ENCODE data around the gene ZBTB7C. TPM values are rescaled to one million over a fixed set of nuclear protein-coding genes. Genes with fewer than 3 reads are reported as not detected.
A peak's percentile ranks its signal among the peaks of the same experiment; 100 is the strongest.

The ZBTB7C gene
- total RNA-seq, 3 donors from 2014 or later (not counting 1 experiment from before 2014, with no cell fraction given), result 0.07 TPM; not detected in 2

- 15% methylated on average over 6 of the region's 7 CpGs for WGBS (ENCODE audit: insufficient coverage)
- H3K27me3 ChIP-seq (ENCODE audit: control insufficient read depth, insufficient read depth, low read length), result peaks cover 27% of the 10 kb centered on the region
- no peak overlapping the region for H3K27ac ChIP-seq (ENCODE audit: low read length)
- peak in 1 of 2 donors; percentile 52 for DNase-seq
- Mint-ChIP-seq H3K9me3 (no peaks in the 10 kb centered on the region), H3K4me3 (peak overlapping the region; percentile 25), H3K27me3 (ENCODE audit: low read depth in 2 of 2) (peaks cover 67 to 74% of the 10 kb centered on the region in 2 donors), H3K4me1 (peaks cover 0 to 8% of the 10 kb centered on the region in 2 donors), H3K36me3 (no peaks in the 10 kb centered on the region), H3K27ac (no peak overlapping the region)
- no peaks in the 10 kb centered on the region for H3K9me3 ChIP-seq (ENCODE audit: control insufficient read depth, insufficient read depth, low read length)
- peaks cover 14% of the 10 kb centered on the region for H3K4me1 ChIP-seq (ENCODE audit: control insufficient read depth, insufficient read depth, low read length)
- peak in 1 of 3 donors; percentile 36 for ATAC-seq
- H3K4me3 ChIP-seq (ENCODE audit: low read length), result no peak overlapping the region
- no peaks in the 10 kb centered on the region for H3K36me3 ChIP-seq (ENCODE audit: control insufficient read depth, insufficient read depth, low read length)
- peak; percentile 46 for TF ChIP-seq CTCF (IDR thresholded peaks at IDR 0.05)
- intact Hi-C loops (cut with micrococcal nuclease), result no loop called here
These were observed 3.3 kb upstream of the ZBTB7C start for GRCh38 chr18:48412339-48412929.

- peak overlapping the region; percentile 42 for H3K4me3 ChIP-seq (ENCODE audit: low read length)
- intact Hi-C loops (cut with micrococcal nuclease), result no loop called here
- no peak overlapping the region for H3K27ac ChIP-seq (ENCODE audit: low read length)
- ATAC-seq (peak; percentile 77 to 91 (median 89)), DNase-seq (peak; percentile 41 to 59)
- WGBS (ENCODE audit: insufficient coverage), result 3% methylated on average over 77 of the region's 77 CpGs
- H3K36me3 ChIP-seq (ENCODE audit: control insufficient read depth, insufficient read depth, low read length), result no peaks in the 10 kb centered on the region
- H3K27ac Mint-ChIP-seq, result no peak overlapping the region
- H3K4me1 ChIP-seq (ENCODE audit: control insufficient read depth, insufficient read depth, low read length), result peaks cover 14% of the 10 kb centered on the region
- peak overlapping the region; percentile 76 for H3K4me3 Mint-ChIP-seq
- no peak for TF ChIP-seq CTCF (IDR thresholded peaks at IDR 0.05)
- H3K27me3 Mint-ChIP-seq (ENCODE audit: low read depth in 2 of 2), result peaks cover 64 to 70% of the 10 kb centered on the region in 2 donors
- no peaks in the 10 kb centered on the region for H3K9me3 Mint-ChIP-seq
- H3K36me3 Mint-ChIP-seq, result no peaks in the 10 kb centered on the region
- H3K27me3 ChIP-seq (ENCODE audit: control insufficient read depth, insufficient read depth, low read length), result peaks cover 37% of the 10 kb centered on the region
- no peaks in the 10 kb centered on the region for H3K9me3 ChIP-seq (ENCODE audit: control insufficient read depth, insufficient read depth, low read length)
- peaks cover 0 to 8% of the 10 kb centered on the region in 2 donors for H3K4me1 Mint-ChIP-seq
These were observed 1.1 kb upstream of the ZBTB7C start for GRCh38 chr18:48410095-48410920.

- Mint-ChIP-seq H3K36me3 (no peaks in the 10 kb centered on the region), H3K9me3 (no peaks in the 10 kb centered on the region), H3K4me1 (peaks cover 0 to 8% of the 10 kb centered on the region in 2 donors), H3K27me3 (ENCODE audit: low read depth in 2 of 2) (peaks cover 66% of the 10 kb centered on the region in 2 donors), H3K27ac (no peak overlapping the region), H3K4me3 (peak overlapping the region; percentile 62)
- H3K4me1 ChIP-seq (ENCODE audit: control insufficient read depth, insufficient read depth, low read length), result peaks cover 14% of the 10 kb centered on the region
- no peaks in the 10 kb centered on the region for H3K9me3 ChIP-seq (ENCODE audit: control insufficient read depth, insufficient read depth, low read length)
- no peak for TF ChIP-seq CTCF (IDR thresholded peaks at IDR 0.05)
- DNase-seq (no peak), ATAC-seq (peak in 1 of 3 donors; percentile 9)
- no peak overlapping the region for H3K27ac ChIP-seq (ENCODE audit: low read length)
- H3K27me3 ChIP-seq (ENCODE audit: control insufficient read depth, insufficient read depth, low read length), result peaks cover 37% of the 10 kb centered on the region
- peak overlapping the region; percentile 42 for H3K4me3 ChIP-seq (ENCODE audit: low read length)
- intact Hi-C loops (cut with micrococcal nuclease), result no loop called here
- WGBS (ENCODE audit: insufficient coverage), result under 1% methylated on average over 55 of the region's 55 CpGs
- H3K36me3 ChIP-seq (ENCODE audit: control insufficient read depth, insufficient read depth, low read length), result no peaks in the 10 kb centered on the region
These were observed 460 bp upstream of the ZBTB7C start for GRCh38 chr18:48409591-48410094.
